Heart left ventricle (tissue), 16 donors: ENCODE measurements around the gene ST3GAL4. TPM values are rescaled to one million over a fixed set of nuclear protein-coding genes. Genes with fewer than 3 reads are reported as not detected.
A peak's percentile ranks its signal among the peaks of the same experiment; 100 is the strongest.

Experiments
- ATAC-seq, 4 donors: fragments of 200-7000 bp; cut with Tn5 transposase; one replicate each; pipeline ENCODE4 v1.9.1; 2020 to 2022; ENCODE audit warnings: moderate library complexity in 4 of 4, mild to moderate bottlenecking in 3 of 4, moderate number of reproducible peaks in 1 of 4
- DNase-seq, 5 donors: peaks; one replicate each; pipeline ENCODE4 v3.0.0-alpha.2; 2020
- H3K27ac ChIP-seq, 12 donors: fragments of 200-600 bp; sonication (generic) in 4 of 12; one replicate each; pipeline versions ENCODE4 v1.5.0 to v1.8.0; 2016 to 2022; ENCODE audit warnings: mild to moderate bottlenecking in 2 of 12
- H3K27me3 ChIP-seq, 9 donors: fragments of 200-600 bp; sonication (generic) in 2 of 9; one replicate each; pipeline versions ENCODE4 v1.5.1 to v1.8.0; 2016 to 2022; ENCODE audit warnings: mild to moderate bottlenecking in 3 of 9
- H3K36me3 ChIP-seq, 9 donors: fragments of 200-600 bp; sonication (generic) in 2 of 9; one replicate each; pipeline versions ENCODE4 v1.5.0 to v1.8.0; 2018 to 2022; ENCODE audit warnings: mild to moderate bottlenecking in 2 of 9
- H3K4me1 ChIP-seq, 12 donors: fragments of 200-600 bp; sonication (generic) in 4 of 12; one replicate each; pipeline versions ENCODE4 v1.5.0 to v1.8.0; 2016 to 2022; ENCODE audit warnings: mild to moderate bottlenecking in 3 of 12
- H3K4me3 ChIP-seq, 12 donors: fragments of 200-600 bp; sonication (generic) in 4 of 12; one replicate each; pipeline versions ENCODE4 v1.5.0 to v1.8.0; 2017 to 2022; ENCODE audit warnings: mild to moderate bottlenecking in 9 of 12, moderate library complexity in 4 of 12
- H3K9me3 ChIP-seq, 12 donors: fragments of 200-600 bp; sonication (generic) in 4 of 12; one replicate each; pipeline versions ENCODE4 v1.5.0 to v1.8.0; 2016 to 2022; ENCODE audit warnings: mild to moderate bottlenecking in 1 of 12
- POLR2A ChIP-seq, 2 donors: fragments of 450-650 bp; IDR thresholded peaks; one replicate each; pipeline ENCODE4 v1.6.1; 2017; ENCODE audit warnings: antibody characterized with exemption in 2 of 2, mild to moderate bottlenecking in 2 of 2, moderate library complexity in 2 of 2
- WGBS, 4 donors: extraction: QIAGEN DNeasy Blood & Tissue Kit in 2 of 4; methylation state at CpG; one replicate each; pipeline versions ENCODE4 v1.1.5 to v1.1.7; 2013 to 2018; 5-methylcytosine and 5-hydroxymethylcytosine counted together
- intact Hi-C, 10 donors: fragments of 100-400 bp; cut with DNase I; formaldehyde crosslinking; loops; one replicate each; pipeline versions ENCODE4 v1.11.1 to v1.14.2; 2022
- polyA plus RNA-seq, 2 donors: library from polyadenylated mRNA; stranded (reverse); fragments of 200-250 nt; gene quantifications; one replicate each; pipeline ENCODE4 v1.2.3, GENCODE V29; 2013
- total RNA-seq, 9 donors: library from RNA; depleted of rRNA in 2 of 9; stranded (reverse); fragments of >200 nt in 2 of 9; fragmentation: NEBNext Ultra II Directional in 3 of 9; extraction: Animal tissue kit (Norgen Biotek cat#: 25700) in 3 of 9; gene quantifications; one replicate each; pipeline versions ENCODE4 v1.1.0 to v1.2.4, GENCODE V29; 2016 to 2023
- TF ChIP-seq, protein P1 (sequence below), 12 donors: fragments of 200-600 bp; sonication (generic) in 4 of 12; IDR thresholded peaks; one replicate each; pipeline versions ENCODE4 v1.5.0 to v1.8.0; 2018 to 2022; ENCODE audit warnings: antibody characterized with exemption in 12 of 12, mild to moderate bottlenecking in 5 of 12
- donor health status: ischemic (EF 13 %, LVEDD 7.1; RV severe dilation, severe dysfunction).
- donor health status: healthy with polysubstance abuse.
- donor health status: DM: no; HTN: yes; CAD: no.
- donor health status: DM: no; HTN: no; CAD: no.
- donor health status: ischemic (EF 25% LVEDD 6.9; RV normal size, moderate dysfunction).
- donor health status: ischemic (EF 25% LVEDD 5.7; RV mildly dilated, moderate dysfunction).
- donor health status: healthy.
- donor health status: DM: yes; HTN: yes; CAD: no.
- donor health status: ischemic (EF 35%, LVEDD 5.7; RV mildly dilated, moderate dysfunction).
- donor health status: nonischemic (EF 11% LVEDD 7.7; RV severe dilation, severe dysfunction).
- donor health status: DM: yes; HTN: yes; CAD: no.
- donor health status: PGD.
- donor health status: ischemic (EF 29% LVEDD 5.4; RV normal size, mild dysfunction).
- donor health status: nonischemic (EF 23%, LVEDD 6.1; RV moderate dilation, normal function).

The ST3GAL4 gene
- total and polyA plus RNA-seq, 11 donors: 30.6 to 168 (median 66.1) TPM

GRCh38 chr11:126328938-126329643 is 26.4 kb upstream of the ST3GAL4 start:
- no peak for TF ChIP-seq POLR2A (IDR thresholded peaks at IDR 0.05)
- TF ChIP-seq, protein P1, sequence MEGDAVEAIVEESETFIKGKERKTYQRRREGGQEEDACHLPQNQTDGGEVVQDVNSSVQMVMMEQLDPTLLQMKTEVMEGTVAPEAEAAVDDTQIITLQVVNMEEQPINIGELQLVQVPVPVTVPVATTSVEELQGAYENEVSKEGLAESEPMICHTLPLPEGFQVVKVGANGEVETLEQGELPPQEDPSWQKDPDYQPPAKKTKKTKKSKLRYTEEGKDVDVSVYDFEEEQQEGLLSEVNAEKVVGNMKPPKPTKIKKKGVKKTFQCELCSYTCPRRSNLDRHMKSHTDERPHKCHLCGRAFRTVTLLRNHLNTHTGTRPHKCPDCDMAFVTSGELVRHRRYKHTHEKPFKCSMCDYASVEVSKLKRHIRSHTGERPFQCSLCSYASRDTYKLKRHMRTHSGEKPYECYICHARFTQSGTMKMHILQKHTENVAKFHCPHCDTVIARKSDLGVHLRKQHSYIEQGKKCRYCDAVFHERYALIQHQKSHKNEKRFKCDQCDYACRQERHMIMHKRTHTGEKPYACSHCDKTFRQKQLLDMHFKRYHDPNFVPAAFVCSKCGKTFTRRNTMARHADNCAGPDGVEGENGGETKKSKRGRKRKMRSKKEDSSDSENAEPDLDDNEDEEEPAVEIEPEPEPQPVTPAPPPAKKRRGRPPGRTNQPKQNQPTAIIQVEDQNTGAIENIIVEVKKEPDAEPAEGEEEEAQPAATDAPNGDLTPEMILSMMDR (IDR thresholded peaks at IDR 0.05): no peak
- DNase-seq (peak in 1 of 5 donors; percentile 23), ATAC-seq (no peak)

GRCh38 chr11:126329644-126330211 is 25.8 kb upstream of the ST3GAL4 start:
- no peak for TF ChIP-seq POLR2A (IDR thresholded peaks at IDR 0.05)
- TF ChIP-seq, protein P1 (IDR thresholded peaks at IDR 0.05): no peak
- Histone ChIP-seq H3K4me3 (no peak overlapping the region), H3K9me3 (no peaks in the 10 kb centered on the region), H3K4me1 (peaks cover 0 to 19% (median 11%) of the 10 kb centered on the region in 12 donors), H3K27me3 (no peaks in the 10 kb centered on the region), H3K36me3 (peaks cover 0 to 18% (median 0%) of the 10 kb centered on the region in 9 donors), H3K27ac (no peak overlapping the region)
- DNase-seq: no peak
- intact Hi-C loops: no loop called here
- 91 to 96% (median 93%) methylated on average over 11 of the region's 11 CpGs for WGBS, 4 donors
- ATAC-seq: no peak

More at GRCh38 chr11:126328938-126329643, 26.4 kb upstream of the ST3GAL4 start:
- Histone ChIP-seq H3K27ac (no peak overlapping the region), H3K4me3 (no peak overlapping the region), H3K36me3 (peaks cover 0 to 21% (median 0%) of the 10 kb centered on the region in 9 donors), H3K27me3 (no peaks in the 10 kb centered on the region), H3K4me1 (peaks cover 0 to 16% (median 11%) of the 10 kb centered on the region in 12 donors), H3K9me3 (no peaks in the 10 kb centered on the region)
- intact Hi-C loops: no loop called here
- 71 to 85% (median 82%) methylated on average over 8 to 9 of the region's 9 CpGs for WGBS, 4 donors

- H3K36me3 ChIP-seq: peaks cover 0 to 18% (median 0%) of the 10 kb centered on the region in 9 donors
- peak in 1 of 5 donors; percentile 20 for DNase-seq
- no peak for ATAC-seq
- no peaks in the 10 kb centered on the region for H3K9me3 ChIP-seq
- no peak overlapping the region for H3K4me3 ChIP-seq
- no peaks in the 10 kb centered on the region for H3K27me3 ChIP-seq
- 95 to 98% (median 97%) methylated on average over 13 of the region's 13 CpGs for WGBS, 4 donors
- no peak overlapping the region for H3K27ac ChIP-seq
- peaks cover 0 to 35% (median 23%) of the 10 kb centered on the region in 12 donors for H3K4me1 ChIP-seq
- TF ChIP-seq POLR2A (IDR thresholded peaks at IDR 0.05): no peak
- TF ChIP-seq, protein P1 (IDR thresholded peaks at IDR 0.05): no peak
- intact Hi-C loops: no loop called here
Measured at GRCh38 chr11:126331286-126331685, 24.2 kb upstream of the ST3GAL4 start.

DNA sequence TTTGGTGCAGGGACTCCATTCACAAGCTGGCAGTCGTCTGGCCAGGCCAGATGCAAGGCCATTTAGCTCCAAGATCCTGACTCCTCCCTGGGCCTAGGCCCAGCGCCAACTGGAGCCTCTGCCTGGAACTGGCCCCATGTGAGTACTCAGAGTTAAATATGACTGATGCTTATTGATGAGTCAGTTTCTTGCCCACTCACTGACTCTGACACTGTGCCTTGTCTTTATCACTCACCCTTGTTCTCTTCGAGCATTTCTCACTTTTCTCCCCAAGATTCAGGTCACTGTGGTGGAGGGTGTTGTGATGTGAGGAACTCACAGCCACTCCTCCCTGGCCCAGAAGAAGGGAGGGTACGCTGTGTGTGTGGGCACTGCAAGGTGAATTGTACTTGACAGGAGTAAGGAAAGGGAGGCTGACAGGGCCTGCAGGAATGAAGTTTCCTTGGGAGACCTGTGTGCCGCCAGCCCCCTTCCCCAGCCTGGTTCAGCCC is 23.2 kb upstream of the ST3GAL4 start:
- peaks cover 0 to 45% (median 33%) of the 10 kb centered on the region in 12 donors for H3K4me1 ChIP-seq
- ATAC-seq (peak; percentile 60 to 88 (median 75)), DNase-seq (peak; percentile 52 to 88 (median 86))
- no peaks in the 10 kb centered on the region for H3K27me3 ChIP-seq
- no peak overlapping the region for H3K4me3 ChIP-seq
- TF ChIP-seq, protein P1 (IDR thresholded peaks at IDR 0.05): no peak
- TF ChIP-seq POLR2A (IDR thresholded peaks at IDR 0.05): no peak
- 55 to 68% (median 64%) methylated on average over 4 to 5 of the region's 5 CpGs for WGBS, 4 donors
- intact Hi-C loops: no loop called here
- H3K9me3 ChIP-seq: no peaks in the 10 kb centered on the region
- H3K27ac ChIP-seq: peak overlapping the region in 4 of 12 donors; percentile 5 to 33 (median 13)
- H3K36me3 ChIP-seq: peaks cover 0 to 18% (median 0%) of the 10 kb centered on the region in 9 donors
